Type B pancreatic cell (in vitro differentiated cells): ENCODE results near the gene ITGA3. TPM values are rescaled to one million over a fixed set of nuclear protein-coding genes. Genes with fewer than 3 reads are reported as not detected.

Experiments
- DNase-seq: peaks from one replicate; pipeline ENCODE4 v3.0.0; 2021; ENCODE audit warnings: mixed read lengths; ENCODE audit not compliant: unreplicated experiment; ENCODE audit errors: extremely low spot score
- H3K27ac Mint-ChIP-seq: 2 replicates; pipeline ENCODE4 v1.8.0; 2021; ENCODE audit warnings: mild to moderate bottlenecking, mixed read lengths
- H3K27me3 Mint-ChIP-seq: 2 replicates; pipeline ENCODE4 v1.8.0; 2021; ENCODE audit warnings: mixed read lengths
- H3K36me3 Mint-ChIP-seq: 2 replicates; pipeline ENCODE4 v1.8.0; 2021; ENCODE audit warnings: mixed read lengths
- H3K4me1 Mint-ChIP-seq: one replicate; pipeline ENCODE4 v1.8.0; 2021; ENCODE audit warnings: mixed read lengths; ENCODE audit not compliant: unreplicated experiment
- H3K4me3 Mint-ChIP-seq: 2 replicates; pipeline ENCODE4 v1.8.0; 2021; ENCODE audit warnings: mild to moderate bottlenecking, mixed read lengths
- H3K9me3 Mint-ChIP-seq: 2 replicates; pipeline ENCODE4 v1.8.0; 2021; ENCODE audit warnings: mixed read lengths
- CTCF ChIP-seq: fragments of 200-600 bp; sonication (generic); conservative IDR thresholded peaks from 2 replicates; pipeline ENCODE4 v1.5.0; 2021; ENCODE audit warnings: antibody characterized with exemption, mild to moderate bottlenecking
- long read RNA-seq: library from polyadenylated mRNA; unstranded; transcript quantifications from one replicate; pipeline ENCODE4 v2.0.0, GENCODE V29; 2020
- total RNA-seq: library from RNA; stranded (reverse); gene quantifications from 2 replicates; pipeline ENCODE4 v1.2.1, GENCODE V29; 2021; ENCODE audit warnings: low replicate concordance

The ITGA3 gene
- total RNA-seq, result 20.3 and 27.3 TPM in 2 replicates
- long read RNA-seq, result 0 reads

DNA sequence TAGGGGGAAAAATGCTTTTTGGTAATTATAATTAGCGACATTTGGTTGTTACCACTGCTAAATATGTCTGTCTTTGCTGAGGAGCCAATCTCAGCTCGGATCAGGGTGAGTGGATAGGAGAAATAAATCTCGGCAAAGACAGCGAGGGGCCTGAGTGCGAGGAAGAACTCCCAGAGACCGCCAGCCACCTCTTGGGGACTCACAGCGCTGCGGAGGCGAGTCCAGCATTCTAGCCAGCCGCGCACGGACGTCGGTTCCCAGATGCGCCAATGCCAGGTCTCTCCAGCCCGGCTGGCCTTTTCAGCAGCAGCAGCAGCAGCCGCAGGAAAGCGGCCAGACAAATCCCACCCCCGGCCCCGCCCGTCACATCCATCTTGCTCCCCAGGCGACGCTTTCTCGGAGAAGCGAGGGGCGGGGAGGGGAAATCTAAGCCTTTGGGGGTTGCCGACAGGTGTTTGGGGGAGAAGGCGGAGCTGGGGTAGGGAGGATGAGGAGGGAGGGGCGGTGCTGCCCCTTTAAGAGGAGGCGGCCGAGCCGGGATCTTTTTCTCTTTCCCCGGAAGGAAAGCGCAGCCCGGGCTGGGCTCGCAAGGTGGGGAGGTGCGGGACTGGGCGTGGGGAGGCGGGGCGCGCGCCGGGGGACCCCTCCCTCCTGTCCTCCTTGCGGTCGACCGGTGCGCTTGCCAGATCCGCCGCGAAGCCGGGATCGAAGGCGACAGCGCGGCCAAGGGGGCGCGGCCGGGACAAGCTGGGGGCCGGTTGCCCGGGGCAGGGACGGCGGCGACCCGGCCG is at the start of gene ITGA3:
ITGA3 (plus strand) TSS at position 685 of the 791 bp plus-strand sequence. CDS start 330 bp downstream, outside the sequence.
- Mint-ChIP-seq H3K36me3 (no peaks in the 10 kb centered on the region), H3K27ac (peak within 1 kb of the TSS; percentile 98), H3K4me1 (peaks cover 41% of the 10 kb centered on the region), H3K9me3 (no peaks in the 10 kb centered on the region), H3K27me3 (peaks cover 33% of the 10 kb centered on the region), H3K4me3 (peak within 1 kb of the TSS; percentile 93)
- peak; percentile 23 for TF ChIP-seq CTCF
- peak; percentile 83 for DNase-seq

GRCh38 chr17:50009282-50009681 is 46.6 kb upstream of the ITGA3 start:
- Mint-ChIP-seq H3K27me3 (peaks cover 51% of the 10 kb centered on the region), H3K27ac (no peak overlapping the region), H3K4me3 (no peak overlapping the region), H3K9me3 (peaks cover 11% of the 10 kb centered on the region), H3K4me1 (no peaks in the 10 kb centered on the region), H3K36me3 (no peaks in the 10 kb centered on the region)
- no peak for TF ChIP-seq CTCF
- DNase-seq, result no peak

- no peak for TF ChIP-seq CTCF
- peaks cover 11% of the 10 kb centered on the region for H3K9me3 Mint-ChIP-seq
- no peaks in the 10 kb centered on the region for H3K36me3 Mint-ChIP-seq
- no peak for DNase-seq
- no peak overlapping the region for H3K27ac Mint-ChIP-seq
- H3K4me1 Mint-ChIP-seq, result no peaks in the 10 kb centered on the region
- peaks cover 37% of the 10 kb centered on the region for H3K27me3 Mint-ChIP-seq
- no peak overlapping the region for H3K4me3 Mint-ChIP-seq
Observed at GRCh38 chr17:50013079-50013478, 42.8 kb upstream of the ITGA3 start.

- no peaks in the 10 kb centered on the region for H3K36me3 Mint-ChIP-seq
- peaks cover 23% of the 10 kb centered on the region for H3K27me3 Mint-ChIP-seq
- H3K9me3 Mint-ChIP-seq, result peaks cover 6% of the 10 kb centered on the region
- H3K4me1 Mint-ChIP-seq, result no peaks in the 10 kb centered on the region
- no peak for TF ChIP-seq CTCF
- H3K4me3 Mint-ChIP-seq, result no peak overlapping the region
- no peak overlapping the region for H3K27ac Mint-ChIP-seq
- no peak for DNase-seq
Observed at GRCh38 chr17:50014471-50015088, 41.3 kb upstream of the ITGA3 start.

GRCh38 chr17:50015146-50015545 is 40.8 kb upstream of the ITGA3 start:
- DNase-seq, result no peak
- Mint-ChIP-seq H3K4me3 (no peak overlapping the region), H3K36me3 (no peaks in the 10 kb centered on the region)

More at GRCh38 chr17:50015146-50015545, 40.8 kb upstream of the ITGA3 start:
- H3K27ac Mint-ChIP-seq, result no peak overlapping the region
- peaks cover 6% of the 10 kb centered on the region for H3K9me3 Mint-ChIP-seq
- no peaks in the 10 kb centered on the region for H3K4me1 Mint-ChIP-seq
- H3K27me3 Mint-ChIP-seq, result peaks cover 20% of the 10 kb centered on the region
- no peak for TF ChIP-seq CTCF
